Cardiac muscle cell (in vitro differentiated cells and primary cell): Measurements from ENCODE around the gene POU3F3. TPM values are rescaled to one million over a fixed set of nuclear protein-coding genes. Genes with fewer than 3 reads are reported as not detected.

Source experiments
- DNase-seq, 2 donors: peaks; one replicate each; pipeline versions ENCODE4 v3.0.0 to v3.0.0-alpha.2; 2010 to 2017; ENCODE audit warnings: low read depth in 1 of 2, low spot score in 1 of 2
- H3K27ac ChIP-seq: fragments of 200-600 bp; sonication (generic); 2 replicates; pipeline ENCODE4 v1.5.1; 2016
- H3K27me3 ChIP-seq: fragments of 200-600 bp; sonication (generic); 2 replicates; pipeline ENCODE4 v1.6.0; 2016; ENCODE audit warnings: control low read depth
- H3K36me3 ChIP-seq: fragments of 200-600 bp; sonication (generic); 2 replicates; pipeline ENCODE4 v1.5.1; 2016; ENCODE audit warnings: control low read depth
- H3K4me1 ChIP-seq: fragments of 200-600 bp; sonication (generic); 2 replicates; pipeline ENCODE4 v1.8.1; 2017; ENCODE audit warnings: low read depth, mild to moderate bottlenecking, mixed run types
- H3K4me3 ChIP-seq: fragments of 200-600 bp; sonication (generic); 2 replicates; pipeline ENCODE4 v1.5.1; 2016; ENCODE audit warnings: mild to moderate bottlenecking
- H3K9me3 ChIP-seq: fragments of 200-600 bp; sonication (generic); 2 replicates; pipeline ENCODE4 v1.5.1; 2017; ENCODE audit warnings: low read depth, mild to moderate bottlenecking, control low read depth
- polyA plus RNA-seq: library from polyadenylated mRNA; unstranded; fragments of >200 nt; fragmentation: Nextera tagmentation; extraction: Ambion mirVana; gene quantifications from 2 replicates; pipeline ENCODE4 v1.2.1, GENCODE V29; 2016
- total RNA-seq: library from RNA; depleted of rRNA; stranded (reverse); fragments of >200 nt; gene quantifications from 2 replicates; pipeline ENCODE4 v1.2.3, GENCODE V29; 2016
- TF ChIP-seq, protein P1 (sequence below): IDR thresholded peaks from 2 replicates; pipeline ENCODE4 v1.5.1; 2012; ENCODE audit warnings: low read depth, mild to moderate bottlenecking, low read length

Gene POU3F3
- total and polyA plus RNA-seq, 2 experiments from 2014 or later: not detected

DNA sequence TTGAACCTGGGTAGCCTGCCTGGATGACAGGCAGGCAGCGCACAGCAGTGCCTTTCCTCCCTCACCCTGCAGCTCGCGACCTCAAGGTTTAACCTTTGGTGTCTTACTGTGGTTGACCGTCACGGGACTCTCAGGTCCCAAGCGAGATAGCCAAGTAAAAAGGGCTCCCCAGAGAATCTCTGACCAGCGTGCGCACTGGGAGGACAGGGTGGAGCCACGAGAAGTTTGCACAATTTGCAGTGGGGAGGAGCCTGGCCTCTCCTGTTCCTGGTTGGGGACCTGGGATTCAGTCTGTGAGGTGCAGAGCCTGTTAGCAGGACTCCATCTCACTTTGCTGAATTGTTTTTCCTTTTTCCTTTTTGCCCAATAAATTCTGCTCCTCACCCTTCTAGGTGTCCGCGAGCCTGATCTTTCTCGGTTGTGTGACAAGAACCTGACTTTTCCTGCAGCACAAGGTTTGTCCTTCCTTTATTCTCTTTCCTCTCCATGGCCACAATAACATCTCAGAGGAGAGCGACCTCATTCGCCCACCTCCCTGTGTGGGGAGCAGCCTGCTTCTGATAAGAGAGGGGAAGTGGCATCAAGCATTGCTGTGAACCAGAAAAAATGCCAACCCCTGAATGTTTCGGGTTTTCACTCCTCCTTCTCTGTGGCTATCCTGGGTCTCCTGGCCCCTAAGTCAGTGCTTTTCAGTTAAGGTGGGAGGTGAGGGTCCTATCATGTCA is 36.2 kb downstream of the POU3F3 start:
- Histone ChIP-seq H3K27me3 (no peaks in the 10 kb centered on the region), H3K36me3 (no peaks in the 10 kb centered on the region), H3K9me3 (no peaks in the 10 kb centered on the region), H3K27ac (no peak overlapping the region), H3K4me1 (no peaks in the 10 kb centered on the region), H3K4me3 (no peak overlapping the region)
- no peak for DNase-seq
- TF ChIP-seq, protein P1, sequence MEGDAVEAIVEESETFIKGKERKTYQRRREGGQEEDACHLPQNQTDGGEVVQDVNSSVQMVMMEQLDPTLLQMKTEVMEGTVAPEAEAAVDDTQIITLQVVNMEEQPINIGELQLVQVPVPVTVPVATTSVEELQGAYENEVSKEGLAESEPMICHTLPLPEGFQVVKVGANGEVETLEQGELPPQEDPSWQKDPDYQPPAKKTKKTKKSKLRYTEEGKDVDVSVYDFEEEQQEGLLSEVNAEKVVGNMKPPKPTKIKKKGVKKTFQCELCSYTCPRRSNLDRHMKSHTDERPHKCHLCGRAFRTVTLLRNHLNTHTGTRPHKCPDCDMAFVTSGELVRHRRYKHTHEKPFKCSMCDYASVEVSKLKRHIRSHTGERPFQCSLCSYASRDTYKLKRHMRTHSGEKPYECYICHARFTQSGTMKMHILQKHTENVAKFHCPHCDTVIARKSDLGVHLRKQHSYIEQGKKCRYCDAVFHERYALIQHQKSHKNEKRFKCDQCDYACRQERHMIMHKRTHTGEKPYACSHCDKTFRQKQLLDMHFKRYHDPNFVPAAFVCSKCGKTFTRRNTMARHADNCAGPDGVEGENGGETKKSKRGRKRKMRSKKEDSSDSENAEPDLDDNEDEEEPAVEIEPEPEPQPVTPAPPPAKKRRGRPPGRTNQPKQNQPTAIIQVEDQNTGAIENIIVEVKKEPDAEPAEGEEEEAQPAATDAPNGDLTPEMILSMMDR: no peak

DNA sequence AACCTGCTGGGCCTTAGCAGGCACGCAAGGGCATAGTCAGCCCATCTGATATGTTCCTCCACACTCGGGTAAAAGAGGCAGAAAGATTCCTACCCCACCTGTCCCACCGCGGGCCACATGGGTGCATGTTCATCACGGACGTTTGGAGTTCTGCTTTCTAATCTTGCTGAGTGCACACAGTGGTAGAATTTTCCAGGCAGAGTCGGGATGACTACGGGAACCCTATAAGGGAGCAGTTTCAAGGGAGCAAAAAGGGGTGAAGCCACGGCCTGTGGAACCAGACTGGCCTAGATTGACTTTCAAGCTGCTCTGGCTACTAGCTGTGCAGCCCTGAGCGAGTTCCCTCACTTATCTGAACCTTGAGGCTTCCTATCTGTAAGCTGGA is 36.8 kb downstream of the POU3F3 start:
- Histone ChIP-seq H3K4me1 (no peaks in the 10 kb centered on the region), H3K4me3 (no peak overlapping the region), H3K27me3 (no peaks in the 10 kb centered on the region), H3K9me3 (no peaks in the 10 kb centered on the region), H3K27ac (no peak overlapping the region), H3K36me3 (no peaks in the 10 kb centered on the region)
- DNase-seq: no peak
- TF ChIP-seq, protein P1: no peak

DNA sequence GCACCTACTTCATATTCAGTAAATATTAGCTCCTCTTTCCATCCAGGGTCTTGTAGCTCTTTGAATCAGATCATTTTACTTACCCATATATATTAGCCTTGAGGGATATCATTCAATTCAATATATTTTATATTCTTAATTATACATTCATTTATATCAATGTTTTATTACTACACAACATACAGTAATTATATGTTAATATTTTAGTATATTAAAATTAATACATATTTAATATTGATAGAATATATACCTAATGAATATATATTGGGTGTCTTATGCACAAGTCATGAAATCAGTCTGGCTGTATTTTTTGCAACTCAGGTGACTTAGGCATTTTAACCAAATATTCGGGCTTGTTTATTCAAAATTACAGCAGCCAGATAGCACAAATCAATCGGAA is 37.2 kb downstream of the POU3F3 start:
- no peak overlapping the region for H3K4me3 ChIP-seq
- no peaks in the 10 kb centered on the region for H3K27me3 ChIP-seq
- H3K4me1 ChIP-seq: no peaks in the 10 kb centered on the region
- no peak overlapping the region for H3K27ac ChIP-seq
- no peak for DNase-seq
- TF ChIP-seq, protein P1: no peak
- no peaks in the 10 kb centered on the region for H3K36me3 ChIP-seq
- H3K9me3 ChIP-seq: no peaks in the 10 kb centered on the region

DNA sequence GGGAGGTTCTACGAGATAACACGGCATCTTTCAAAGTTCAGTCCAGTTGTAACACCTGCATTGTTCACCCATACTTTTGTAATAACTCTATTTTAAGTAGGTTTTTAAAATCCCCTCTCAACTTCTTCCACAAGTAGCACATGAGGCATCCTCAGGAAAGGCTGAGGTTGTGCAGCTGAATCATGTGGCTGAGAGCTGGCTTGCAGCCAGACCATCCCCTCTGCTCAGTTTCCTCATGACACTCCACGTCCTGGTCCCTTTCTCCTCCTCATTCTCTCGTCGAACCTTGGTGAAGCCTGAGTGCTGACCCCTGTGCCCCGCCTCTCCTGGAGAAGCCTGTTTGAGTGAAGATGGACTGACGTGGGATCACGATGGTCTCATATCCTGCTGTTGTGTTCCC is 42.5 kb downstream of the POU3F3 start:
- no peak for DNase-seq
- H3K27ac ChIP-seq: no peak overlapping the region
- TF ChIP-seq, protein P1: no peak
- no peaks in the 10 kb centered on the region for H3K36me3 ChIP-seq
- no peaks in the 10 kb centered on the region for H3K4me1 ChIP-seq
- H3K4me3 ChIP-seq: no peak overlapping the region
- H3K9me3 ChIP-seq: no peaks in the 10 kb centered on the region
- no peaks in the 10 kb centered on the region for H3K27me3 ChIP-seq

DNA sequence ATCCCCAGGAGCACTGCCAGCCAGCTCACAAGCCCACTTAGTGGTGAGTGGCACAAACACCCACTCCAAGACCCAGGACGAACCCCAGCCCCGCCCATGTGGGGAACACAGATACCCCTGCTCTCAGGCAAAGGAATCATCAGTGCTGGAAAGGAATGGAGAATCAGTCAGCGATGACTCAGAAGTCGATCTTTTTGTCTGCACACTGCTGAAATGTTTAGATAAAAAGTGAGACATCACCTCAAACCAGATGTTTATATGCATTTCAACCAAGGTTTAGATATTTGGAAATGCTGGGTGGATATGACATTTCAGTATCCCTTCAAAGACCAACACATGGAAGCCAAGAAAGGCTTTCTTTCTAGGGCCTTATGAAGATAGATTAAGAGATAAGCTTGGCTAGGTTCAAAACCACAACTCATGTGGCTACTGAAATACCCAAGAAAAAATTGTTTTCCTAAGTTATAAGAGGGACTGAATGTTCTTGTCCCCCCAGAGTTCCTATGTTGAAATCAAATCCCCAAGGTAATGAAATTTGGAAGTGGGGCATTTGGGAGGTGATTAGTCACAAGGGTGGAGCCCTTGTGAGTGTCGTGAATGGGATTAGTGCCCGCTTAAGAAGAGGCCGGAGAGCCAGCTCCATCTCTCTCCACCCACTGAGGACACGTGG is 43.7 kb downstream of the POU3F3 start:
- Histone ChIP-seq H3K4me1 (no peaks in the 10 kb centered on the region), H3K36me3 (no peaks in the 10 kb centered on the region), H3K27me3 (no peaks in the 10 kb centered on the region), H3K4me3 (no peak overlapping the region), H3K9me3 (no peaks in the 10 kb centered on the region), H3K27ac (no peak overlapping the region)
- TF ChIP-seq, protein P1: no peak
- no peak for DNase-seq
